Measurements from ENCODE around the gene RAPGEF6. TPM values are rescaled to one million over a fixed set of nuclear protein-coding genes. Genes with fewer than 3 reads are reported as not detected.

RAPGEF6 gene
- total and polyA plus RNA-seq, 8 donors = 1.4 to 43.9 (median 18.1) TPM

GRCh38 chr5:131386124-131386523, 248.9 kb downstream of the RAPGEF6 start:
- peak overlapping the region in 3 of 5 donors; percentile 1 to 57 (median 24) for H3K27ac ChIP-seq
- intact Hi-C loops (cut with DNase I; ENCODE audit: low total_unique reads) = no loop called here
- no peaks in the 10 kb centered on the region for H3K27me3 ChIP-seq

DNA sequence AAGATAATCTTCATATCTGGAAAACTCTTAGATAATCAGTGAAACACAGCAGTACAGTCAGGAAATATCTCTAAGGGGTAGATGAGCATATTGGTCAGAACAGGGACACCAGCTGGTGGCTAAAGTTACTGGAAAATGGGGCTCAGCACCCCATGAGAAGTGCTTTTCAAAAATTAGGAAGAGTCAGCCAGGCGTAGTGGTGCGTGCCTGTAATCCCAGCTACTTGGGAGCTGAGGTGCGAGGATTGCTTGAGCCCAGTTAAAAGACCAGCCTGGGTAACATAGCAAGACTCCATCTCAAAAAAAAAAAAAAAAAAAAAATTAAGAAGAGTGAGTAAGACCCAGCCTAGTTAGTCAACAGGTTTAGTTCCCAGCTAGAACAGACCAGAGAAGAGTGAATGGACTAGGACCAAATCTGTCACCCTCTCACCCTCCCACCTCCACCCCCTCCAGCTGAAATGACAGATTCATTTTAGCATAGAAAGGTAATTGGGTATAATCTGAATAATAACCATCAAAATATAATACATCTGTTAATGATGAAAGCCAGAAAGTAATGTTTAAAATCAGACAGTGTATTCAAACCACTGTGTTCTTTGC, 250.3 kb downstream of the RAPGEF6 start:
- no peaks in the 10 kb centered on the region for H3K27me3 ChIP-seq

More at GRCh38 chr5:131386124-131386523, 248.9 kb downstream of the RAPGEF6 start:
- no peak for TF ChIP-seq EP300 (IDR thresholded peaks at IDR 0.05)
- TF ChIP-seq CTCF (IDR thresholded peaks at IDR 0.05) = no peak
- TF ChIP-seq POLR2AphosphoS5 (IDR thresholded peaks at IDR 0.05) = no peak
- no peak for TF ChIP-seq POLR2A (IDR thresholded peaks at IDR 0.05)
- peaks cover 7 to 37% (median 30%) of the 10 kb centered on the region in 4 donors for H3K4me1 ChIP-seq
- no peaks in the 10 kb centered on the region for H3K9me3 ChIP-seq
- H3K4me3 ChIP-seq = no peak overlapping the region
- peaks cover 0 to 30% (median 17%) of the 10 kb centered on the region in 4 donors for H3K36me3 ChIP-seq
- 95 to 100% (median 96%) methylated on average over 3 of the region's 3 CpGs for WGBS, 5 donors
- no peak for DNase-seq

DNA sequence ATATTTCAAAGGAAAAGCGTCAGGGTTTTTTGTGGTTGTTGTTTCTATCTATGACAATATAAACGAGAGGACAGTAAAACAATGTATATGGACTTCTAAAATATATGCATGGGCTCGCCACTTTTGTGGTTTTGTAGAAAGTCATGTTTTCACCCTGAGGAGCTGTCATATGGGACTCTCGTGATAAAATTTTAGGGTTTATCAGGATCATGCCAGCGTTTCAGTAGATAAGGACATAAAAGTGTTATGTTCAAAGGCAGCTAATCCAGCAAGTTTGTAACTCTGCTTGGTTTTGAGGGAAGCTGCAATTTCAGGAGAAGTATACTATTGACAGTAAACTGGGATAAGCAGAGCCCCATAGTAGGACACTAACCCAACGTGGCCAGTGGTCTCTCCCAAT, 250.9 kb downstream of the RAPGEF6 start:
- Histone ChIP-seq H3K27ac (peak overlapping the region in 1 of 5 donors; percentile 42), H3K9me3 (no peaks in the 10 kb centered on the region), H3K4me3 (no peak overlapping the region), H3K27me3 (no peaks in the 10 kb centered on the region), H3K36me3 (peaks cover 0 to 14% (median 9%) of the 10 kb centered on the region in 4 donors), H3K4me1 (peaks cover 23 to 57% (median 48%) of the 10 kb centered on the region in 4 donors)
- intact Hi-C loops (cut with DNase I; ENCODE audit: low total_unique reads) = no loop called here
- no peak for DNase-seq
- WGBS, 5 donors = 42 to 65% (median 51%) methylated on average over 6 of the region's 6 CpGs
- TF ChIP-seq CTCF (IDR thresholded peaks at IDR 0.05) (no peak), POLR2A (IDR thresholded peaks at IDR 0.05) (no peak), EP300 (IDR thresholded peaks at IDR 0.05) (no peak)

More for the DNA sequence above, 250.3 kb downstream of the RAPGEF6 start:
- WGBS, 5 donors = 95 to 97% (median 97%) methylated on average over 3 of the region's 3 CpGs
- Histone ChIP-seq H3K36me3 (peaks cover 0 to 20% (median 11%) of the 10 kb centered on the region in 4 donors), H3K4me1 (peaks cover 20 to 52% (median 44%) of the 10 kb centered on the region in 4 donors), H3K4me3 (no peak overlapping the region), H3K27ac (peak overlapping the region in 1 of 5 donors; percentile 42), H3K9me3 (no peaks in the 10 kb centered on the region)
- no peak for DNase-seq
- intact Hi-C loops (cut with DNase I; ENCODE audit: low total_unique reads) = no loop called here
- TF ChIP-seq POLR2AphosphoS5 (IDR thresholded peaks at IDR 0.05) = no peak
- no peak for TF ChIP-seq EP300 (IDR thresholded peaks at IDR 0.05)
- no peak for TF ChIP-seq POLR2A (IDR thresholded peaks at IDR 0.05)
- no peak for TF ChIP-seq CTCF (IDR thresholded peaks at IDR 0.05)

GRCh38 chr5:131382407-131383395, 252.3 kb downstream of the RAPGEF6 start:
- intact Hi-C loops (cut with DNase I; ENCODE audit: low total_unique reads) = no loop called here
- no peaks in the 10 kb centered on the region for H3K9me3 ChIP-seq
- peaks cover 30 to 71% (median 61%) of the 10 kb centered on the region in 4 donors for H3K4me1 ChIP-seq
- no peak overlapping the region for H3K4me3 ChIP-seq
- H3K27ac ChIP-seq = peak overlapping the region in 2 of 5 donors; percentile 31 to 89
- H3K27me3 ChIP-seq = no peaks in the 10 kb centered on the region
- peaks cover 0 to 12% (median 7%) of the 10 kb centered on the region in 4 donors for H3K36me3 ChIP-seq
- WGBS, 5 donors = 52 to 61% (median 61%) methylated on average over 3 of the region's 3 CpGs
- DNase-seq = peak in 1 of 2 donors; percentile 80
- peak in 3 of 7 experiments; percentile 31 to 41 (median 39) for TF ChIP-seq CTCF (IDR thresholded peaks at IDR 0.05)
- TF ChIP-seq EP300 (IDR thresholded peaks at IDR 0.05) = no peak
- TF ChIP-seq POLR2AphosphoS5 (IDR thresholded peaks at IDR 0.05) = peak in 1 of 3 donors; percentile 53
- no peak for TF ChIP-seq POLR2A (IDR thresholded peaks at IDR 0.05)
